ENCODE results near the gene P2RX6.

The P2RX6 gene

GRCh38 chr22:21012446-21013407, 2.2 kb upstream of the P2RX6 start:
- no peak for DNase-seq (ENCODE audit: low read depth)

DNA sequence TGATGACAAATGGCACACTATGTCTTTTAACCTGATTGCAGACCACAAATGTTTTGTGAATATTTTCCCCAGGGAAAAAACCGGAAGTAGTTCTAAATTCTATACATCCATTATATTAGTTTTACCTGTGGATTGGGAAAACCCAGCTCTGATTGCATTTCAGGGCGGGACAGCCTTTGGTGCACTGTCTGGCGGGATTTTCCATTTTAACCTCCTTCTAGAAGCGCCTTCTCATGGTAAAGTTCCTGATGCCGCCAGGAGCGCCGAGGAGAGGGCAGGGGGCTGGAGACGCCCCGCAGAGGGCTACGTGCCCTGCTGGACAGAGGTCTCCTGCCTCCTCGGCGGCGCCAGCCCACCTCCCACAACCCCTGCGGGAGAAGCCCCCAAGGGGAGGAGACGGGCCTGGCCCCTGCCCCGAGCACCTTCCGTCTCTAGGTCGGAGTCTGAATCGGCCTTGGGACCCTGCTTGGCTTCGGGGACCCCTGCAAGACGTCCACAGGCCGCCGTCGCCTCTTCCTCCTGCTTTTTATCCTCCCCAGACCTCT, 1.2 kb upstream of the P2RX6 start:
- DNase-seq (ENCODE audit: low read depth) = no peak

- DNase-seq (ENCODE audit: low read depth) = peak; percentile 40
Measured at GRCh38 chr22:21014202-21014725, 701 bp upstream of the P2RX6 start.

DNA sequence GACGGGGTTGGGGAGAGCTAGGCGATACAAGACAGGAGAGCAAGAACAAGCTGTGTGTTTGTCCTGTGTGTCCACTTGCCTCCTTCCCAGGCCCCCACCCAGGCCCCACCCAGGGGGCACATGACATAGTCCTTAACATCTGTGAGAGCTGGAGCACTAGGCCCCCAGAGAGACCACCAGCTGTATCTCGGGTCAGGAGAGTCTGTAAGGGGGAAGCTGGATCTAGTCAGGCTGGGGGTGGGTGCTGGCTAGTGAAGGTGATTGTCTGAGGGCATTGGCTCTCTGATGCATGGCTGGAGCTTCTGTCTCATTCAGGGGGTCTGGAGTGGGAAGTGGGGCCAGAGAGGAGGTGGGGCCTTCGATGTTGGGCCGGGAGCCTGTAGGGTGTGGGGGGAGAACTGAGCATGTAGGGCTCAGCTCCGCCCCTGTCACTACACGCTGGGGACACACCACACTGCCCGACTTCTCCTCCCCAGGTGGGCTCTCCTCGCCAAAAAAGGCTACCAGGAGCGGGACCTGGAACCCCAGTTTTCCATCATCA, 571 bp downstream of the P2RX6 start:
- DNase-seq (ENCODE audit: low read depth) = no peak

DNA sequence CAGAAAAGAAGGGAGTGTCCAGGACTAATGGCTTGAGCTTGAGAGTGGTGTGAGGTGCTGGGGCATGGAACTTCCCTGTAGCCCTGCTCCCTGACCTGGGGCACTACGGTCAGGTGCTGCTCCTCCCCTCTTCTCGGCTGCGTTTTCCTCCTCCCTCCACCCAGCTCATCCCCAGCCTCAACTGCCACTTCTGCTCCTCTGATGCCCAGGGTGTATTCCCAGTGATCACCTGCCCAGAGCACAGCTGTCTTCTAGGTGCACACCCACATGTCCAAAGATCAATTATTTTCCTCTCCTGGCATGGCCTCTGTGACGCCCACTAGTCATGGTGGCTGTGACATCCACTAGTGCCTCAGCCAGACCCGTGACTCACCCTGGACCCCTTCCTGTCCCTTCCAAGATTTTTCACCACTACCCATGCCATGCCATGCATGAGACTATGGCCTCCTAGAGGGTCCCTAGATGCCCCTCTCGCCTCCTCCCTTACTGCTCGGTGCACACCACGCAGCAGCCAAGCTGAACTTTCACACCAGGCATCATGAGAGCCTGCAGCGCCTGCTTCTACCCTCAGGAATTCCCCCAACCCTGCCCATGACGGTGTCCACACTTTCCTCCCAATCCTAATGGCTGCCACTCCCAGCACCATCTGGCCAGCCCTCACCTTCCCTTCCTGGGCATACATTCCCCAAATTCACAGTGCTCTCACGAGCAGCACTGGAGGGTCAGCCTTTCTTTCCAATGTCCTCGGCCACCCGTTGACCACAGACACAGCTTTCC, 1.9 kb downstream of the P2RX6 start:
- DNase-seq (ENCODE audit: low read depth) = no peak

GRCh38 chr22:21018314-21018713, 3.3 kb downstream of the P2RX6 start:
- no peak for DNase-seq (ENCODE audit: low read depth)

DNA sequence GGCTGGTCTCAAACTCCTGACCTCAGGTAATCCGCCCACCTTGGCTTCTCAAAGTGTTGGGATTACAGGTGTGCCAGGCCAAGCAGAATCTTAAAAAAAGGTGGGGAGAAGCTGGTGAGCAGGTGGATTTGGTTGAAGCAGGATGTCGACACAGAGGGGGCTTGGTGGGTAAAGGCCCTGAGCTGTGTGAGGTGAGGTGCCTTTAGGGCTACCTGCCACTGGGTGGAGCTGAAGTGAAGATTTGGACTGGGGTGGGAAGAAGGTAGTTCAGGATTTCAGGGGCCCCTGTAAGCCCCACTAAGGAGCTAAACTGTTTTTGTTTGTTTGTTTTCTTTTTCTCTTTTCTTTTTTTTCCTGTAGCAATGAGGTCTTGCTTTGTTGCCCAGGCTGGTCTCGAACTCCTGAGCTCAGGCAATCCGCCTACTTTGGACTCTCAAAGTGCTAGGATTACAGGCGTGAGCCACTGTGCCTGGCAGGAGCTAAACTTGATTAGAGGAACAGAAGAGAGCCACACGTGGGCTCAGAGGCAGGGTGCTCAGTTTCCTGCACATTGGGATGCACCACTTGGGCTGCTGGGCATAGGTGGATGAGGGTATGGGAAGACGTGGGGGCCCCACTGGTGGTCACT, 6.0 kb downstream of the P2RX6 start:
- DNase-seq (ENCODE audit: low read depth) = no peak

- DNase-seq (ENCODE audit: low read depth) = no peak
Measured at GRCh38 chr22:21022507-21022906, 7.5 kb downstream of the P2RX6 start.

DNA sequence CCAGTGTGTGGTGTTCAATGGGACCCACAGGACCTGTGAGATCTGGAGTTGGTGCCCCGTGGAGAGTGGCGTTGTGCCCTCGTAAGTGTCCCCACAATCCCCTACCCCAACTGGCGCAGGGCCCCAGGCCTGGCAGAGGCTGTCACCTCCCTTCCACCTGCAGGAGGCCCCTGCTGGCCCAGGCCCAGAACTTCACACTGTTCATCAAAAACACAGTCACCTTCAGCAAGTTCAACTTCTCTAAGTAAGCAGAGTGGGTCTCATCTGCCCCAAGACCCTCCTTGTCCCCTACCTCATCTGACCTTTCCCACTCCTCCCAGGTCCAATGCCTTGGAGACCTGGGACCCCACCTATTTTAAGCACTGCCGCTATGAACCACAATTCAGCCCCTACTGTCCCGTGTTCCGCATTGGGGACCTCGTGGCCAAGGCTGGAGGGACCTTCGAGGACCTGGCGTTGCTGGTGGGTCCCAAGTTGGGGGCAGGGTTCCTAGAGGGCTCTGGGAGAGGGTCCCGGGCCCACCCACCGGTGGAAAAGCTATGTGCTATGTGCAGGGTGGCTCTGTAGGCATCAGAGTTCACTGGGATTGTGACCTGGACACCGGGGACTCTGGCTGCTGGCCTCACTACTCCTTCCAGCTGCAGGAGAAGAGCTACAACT, 8.1 kb downstream of the P2RX6 start:
- DNase-seq (ENCODE audit: low read depth) = no peak

DNA sequence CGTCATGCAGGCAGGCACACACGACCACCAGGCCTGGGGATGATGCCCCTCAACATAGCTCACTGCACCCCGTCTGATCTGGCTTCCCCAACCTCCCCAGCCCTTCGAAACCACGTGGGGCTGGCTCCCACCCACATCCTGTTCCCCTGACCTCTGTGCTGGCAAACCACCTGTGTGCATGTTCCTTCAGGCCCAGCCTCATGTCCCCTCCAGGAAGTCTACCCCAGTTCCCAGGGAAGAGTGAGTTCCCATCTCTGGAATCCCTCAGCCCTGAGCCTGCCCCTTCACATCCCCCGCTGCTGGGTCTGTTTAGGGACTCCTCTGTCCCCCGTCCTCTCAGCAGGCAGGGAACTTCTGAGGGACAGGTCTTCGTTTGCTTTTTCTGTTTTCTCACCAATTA, 10.3 kb downstream of the P2RX6 start:
- DNase-seq (ENCODE audit: low read depth) = no peak

DNA sequence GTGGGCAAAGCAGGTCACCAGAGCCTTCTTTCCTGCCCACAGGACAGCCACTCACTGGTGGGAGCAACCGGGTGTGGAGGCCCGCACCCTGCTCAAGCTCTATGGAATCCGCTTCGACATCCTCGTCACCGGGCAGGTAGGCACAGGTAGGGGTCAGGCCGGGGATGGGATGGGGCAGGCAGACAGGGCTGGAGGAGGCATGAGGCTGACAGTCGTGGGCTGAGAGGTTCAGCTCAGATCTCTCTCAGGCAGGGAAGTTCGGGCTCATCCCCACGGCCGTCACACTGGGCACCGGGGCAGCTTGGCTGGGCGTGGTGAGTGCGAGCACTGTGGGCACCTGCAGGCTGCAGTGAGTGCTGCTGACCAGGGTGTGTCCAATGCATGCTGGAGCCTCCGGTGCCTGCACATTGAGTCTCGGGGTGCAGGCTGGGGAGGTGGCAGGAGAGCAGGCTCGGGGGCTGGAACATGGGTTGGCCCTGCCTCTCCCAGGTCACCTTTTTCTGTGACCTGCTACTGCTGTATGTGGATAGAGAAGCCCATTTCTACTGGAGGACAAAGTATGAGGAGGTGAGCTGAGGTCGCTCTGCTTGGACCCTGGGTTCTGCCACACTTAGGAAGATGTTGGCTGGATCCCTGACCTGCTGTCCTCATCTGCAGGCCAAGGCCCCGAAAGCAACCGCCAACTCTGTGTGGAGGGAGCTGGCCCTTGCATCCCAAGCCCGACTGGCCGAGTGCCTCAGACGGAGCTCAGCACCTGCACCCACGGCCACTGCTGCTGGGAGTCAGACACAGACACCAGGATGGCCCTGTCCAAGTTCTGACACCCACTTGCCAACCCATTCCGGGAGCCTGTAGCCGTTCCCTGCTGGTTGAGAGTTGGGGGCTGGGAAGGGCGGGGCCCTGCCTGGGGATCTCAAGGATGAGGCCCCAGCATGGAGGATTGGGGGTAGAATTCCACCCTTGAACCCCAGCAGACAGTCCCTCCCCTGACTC, 11.1 kb downstream of the P2RX6 start:
- no peak for DNase-seq (ENCODE audit: low read depth)

DNA sequence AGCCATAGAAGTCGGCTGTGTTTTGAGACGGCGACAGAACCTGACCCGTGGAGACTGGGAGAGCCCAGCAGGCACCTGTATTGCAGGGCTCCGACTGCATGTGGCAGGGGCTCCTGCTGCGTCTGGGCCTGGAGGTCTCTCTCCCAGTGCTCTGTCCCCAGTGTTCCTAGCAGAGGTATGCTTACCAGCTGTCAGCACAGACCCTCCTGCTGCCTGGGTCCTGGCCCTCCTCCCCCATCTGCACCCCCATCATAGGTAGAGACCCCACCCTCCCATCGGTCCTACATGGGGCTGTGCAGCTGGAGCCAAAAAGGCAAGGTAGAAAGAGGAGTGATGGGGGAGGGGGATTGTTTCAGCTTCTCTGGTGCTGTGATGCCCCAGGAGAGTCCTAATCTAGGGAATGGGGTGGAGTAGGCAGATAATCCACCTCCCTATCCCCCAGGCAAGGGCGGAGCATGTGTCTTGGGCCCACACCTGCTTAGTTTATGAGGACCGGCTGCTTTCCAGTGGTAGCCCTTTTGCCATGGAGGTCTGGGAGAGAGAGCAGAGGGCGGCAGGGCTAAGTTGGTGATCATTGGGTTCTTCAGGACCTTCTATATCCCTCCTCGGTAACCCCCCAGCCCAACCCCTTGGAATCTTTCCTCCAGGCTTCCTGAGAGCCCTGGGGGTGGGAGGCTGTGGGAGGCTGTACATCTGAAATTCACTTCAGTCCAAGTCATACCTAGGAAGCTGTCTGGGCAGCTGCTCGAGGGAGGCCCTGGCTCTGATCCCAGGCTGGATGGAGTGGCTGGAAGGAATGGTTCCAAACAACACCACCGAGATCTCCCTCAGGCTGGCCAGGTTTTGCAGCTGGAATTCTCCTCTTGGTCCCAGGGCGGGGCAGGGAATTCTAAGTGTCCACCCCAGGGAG, 12.1 kb downstream of the P2RX6 start:
- DNase-seq (ENCODE audit: low read depth) = no peak

DNA sequence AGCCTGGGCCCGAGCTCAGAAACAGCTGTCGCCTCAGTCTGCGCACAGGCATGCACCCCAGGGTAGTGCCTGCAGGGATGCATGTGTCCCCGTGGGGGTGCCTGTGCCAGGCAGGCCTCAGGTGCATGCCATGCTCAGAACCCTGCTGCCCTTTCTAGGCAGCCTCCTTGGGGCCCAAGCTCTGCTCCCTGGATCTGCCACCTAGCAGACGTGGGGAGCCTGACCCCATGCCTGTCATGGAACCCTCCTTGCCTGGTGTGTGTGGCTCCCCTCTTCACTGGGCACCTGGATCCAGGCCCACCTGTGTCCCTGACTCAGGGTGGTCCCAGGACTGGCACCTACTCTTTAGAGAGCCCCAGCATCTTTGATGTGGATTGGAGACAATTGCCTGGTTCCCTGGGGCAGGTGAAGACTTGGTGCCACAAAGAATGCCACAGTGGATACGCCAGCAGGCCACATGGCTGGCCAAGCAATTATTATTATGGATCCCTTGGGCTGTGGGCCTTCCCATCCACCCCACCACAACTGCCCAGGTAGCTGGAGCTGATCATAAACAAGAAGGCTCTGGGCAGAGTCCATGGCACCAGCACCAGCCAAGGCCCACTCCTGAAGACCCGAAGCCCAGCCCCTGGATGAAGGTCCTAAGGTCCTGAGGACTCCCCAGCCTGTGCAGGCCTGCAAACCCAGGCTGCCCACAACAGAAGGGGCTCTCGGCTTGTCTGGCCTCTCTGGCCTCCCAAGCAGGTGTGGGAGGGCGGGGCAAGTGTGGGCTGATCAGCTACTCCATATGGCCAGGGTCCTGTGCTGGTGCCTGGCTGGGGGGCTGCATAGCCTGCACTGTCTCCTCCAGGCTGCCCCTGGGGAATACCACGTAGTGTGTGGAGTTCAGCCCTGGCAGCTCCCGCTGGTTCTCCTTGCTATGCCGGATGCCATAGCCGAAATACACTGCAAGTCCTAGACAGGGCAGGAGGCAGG, 13.6 kb downstream of the P2RX6 start:
- DNase-seq (ENCODE audit: low read depth) = no peak

DNA sequence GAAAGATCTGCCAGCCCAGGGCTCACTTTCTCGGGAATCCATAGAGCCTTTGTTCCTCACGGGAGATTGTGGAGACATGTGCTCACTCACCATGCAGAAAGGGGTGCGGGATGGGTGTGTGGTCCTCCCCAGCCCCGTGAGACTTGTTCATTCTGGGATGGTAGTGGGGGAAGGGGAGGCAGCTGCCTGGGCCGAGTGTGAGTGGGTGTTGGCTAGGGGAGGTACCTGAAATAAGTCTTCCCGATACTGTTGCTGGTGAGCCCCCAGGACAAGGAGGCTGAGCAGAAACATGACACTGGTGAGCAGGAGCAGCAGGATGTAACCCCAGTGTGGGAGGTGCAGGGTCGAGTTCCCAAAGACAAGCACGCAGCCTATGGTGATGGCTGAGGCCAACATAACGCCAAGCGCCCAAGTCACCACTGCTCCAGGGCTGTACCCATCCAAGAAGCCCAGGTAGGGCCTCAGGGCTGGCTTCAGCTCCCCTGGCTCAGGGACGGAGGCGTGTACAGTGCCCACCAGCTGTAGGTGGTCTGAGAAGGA, 14.6 kb downstream of the P2RX6 start:
- DNase-seq (ENCODE audit: low read depth) = no peak

DNA sequence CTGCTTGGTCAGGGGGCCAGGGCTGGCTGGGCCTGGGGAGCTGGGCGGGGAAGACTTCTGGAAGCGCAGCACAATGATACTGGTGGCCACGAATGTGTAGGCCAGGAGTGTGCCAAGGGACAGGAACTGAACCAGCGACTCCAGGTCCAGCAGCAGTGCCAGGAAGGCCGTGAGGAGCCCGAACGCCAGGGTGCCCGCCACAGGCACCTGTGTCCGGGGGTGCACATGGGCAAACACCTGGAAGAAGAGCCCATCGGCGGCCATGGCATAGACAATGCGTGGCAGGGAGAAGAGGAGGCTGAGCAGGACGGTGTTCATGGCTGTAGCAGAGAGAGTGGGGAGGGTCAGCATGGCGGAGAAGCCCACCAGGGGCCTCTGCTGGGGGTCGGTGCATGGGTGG, 15.1 kb downstream of the P2RX6 start:
- no peak for DNase-seq (ENCODE audit: low read depth)

GRCh38 chr22:21030621-21031544, 15.9 kb downstream of the P2RX6 start:
- DNase-seq (ENCODE audit: low read depth) = no peak
